ENCODE measurements around the gene CNST. TPM values are rescaled to one million over a fixed set of nuclear protein-coding genes. Genes with fewer than 3 reads are reported as not detected.
A peak's percentile ranks its signal among the peaks of the same experiment; 100 is the strongest.

The CNST gene
- total RNA-seq, 4 donors from 2014 or later = 41.6 to 81.9 (median 65.6) TPM

DNA sequence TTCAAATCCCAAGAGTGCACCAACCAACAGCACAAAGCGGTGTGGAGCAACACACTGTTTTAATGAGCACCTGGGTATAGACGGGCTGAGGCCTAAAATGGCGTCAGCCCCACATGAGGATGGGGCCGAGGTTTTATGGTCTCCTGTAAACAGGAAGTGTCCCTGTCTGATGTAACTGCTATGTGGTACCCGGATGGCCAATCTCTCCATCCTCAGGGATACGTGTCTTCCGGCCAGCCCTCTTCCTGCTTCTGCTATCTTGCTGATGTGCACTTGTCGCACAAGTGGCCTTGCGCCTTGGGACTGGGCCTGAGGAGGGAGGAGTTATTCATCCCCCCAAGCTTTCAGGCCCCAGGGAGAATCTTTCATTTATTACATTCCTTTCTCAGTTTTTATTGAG lies 73.5 kb downstream of the CNST start:
- peaks cover 0 to 46% of the 10 kb centered on the region in 2 donors for H3K36me3 ChIP-seq
- no peak overlapping the region for H3K4me3 ChIP-seq
- H3K27ac ChIP-seq = peak overlapping the region in 3 of 4 donors; percentile 60 to 70 (median 68)
- H3K9me3 ChIP-seq = no peaks in the 10 kb centered on the region
- 73% methylated on average over 8 of the region's 9 CpGs; no CpG with 5 or more reads in 1 of the 2 donors for WGBS, 2 donors (ENCODE audit: low coverage in 1 of 2)
- no peak for ATAC-seq
- H3K27me3 ChIP-seq = no peaks in the 10 kb centered on the region
- TF ChIP-seq, protein P1, sequence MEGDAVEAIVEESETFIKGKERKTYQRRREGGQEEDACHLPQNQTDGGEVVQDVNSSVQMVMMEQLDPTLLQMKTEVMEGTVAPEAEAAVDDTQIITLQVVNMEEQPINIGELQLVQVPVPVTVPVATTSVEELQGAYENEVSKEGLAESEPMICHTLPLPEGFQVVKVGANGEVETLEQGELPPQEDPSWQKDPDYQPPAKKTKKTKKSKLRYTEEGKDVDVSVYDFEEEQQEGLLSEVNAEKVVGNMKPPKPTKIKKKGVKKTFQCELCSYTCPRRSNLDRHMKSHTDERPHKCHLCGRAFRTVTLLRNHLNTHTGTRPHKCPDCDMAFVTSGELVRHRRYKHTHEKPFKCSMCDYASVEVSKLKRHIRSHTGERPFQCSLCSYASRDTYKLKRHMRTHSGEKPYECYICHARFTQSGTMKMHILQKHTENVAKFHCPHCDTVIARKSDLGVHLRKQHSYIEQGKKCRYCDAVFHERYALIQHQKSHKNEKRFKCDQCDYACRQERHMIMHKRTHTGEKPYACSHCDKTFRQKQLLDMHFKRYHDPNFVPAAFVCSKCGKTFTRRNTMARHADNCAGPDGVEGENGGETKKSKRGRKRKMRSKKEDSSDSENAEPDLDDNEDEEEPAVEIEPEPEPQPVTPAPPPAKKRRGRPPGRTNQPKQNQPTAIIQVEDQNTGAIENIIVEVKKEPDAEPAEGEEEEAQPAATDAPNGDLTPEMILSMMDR (IDR thresholded peaks at IDR 0.05) = no peak
- no peak for TF ChIP-seq POLR2A (IDR thresholded peaks at IDR 0.05)
- TF ChIP-seq POLR2AphosphoS5 (IDR thresholded peaks at IDR 0.05) = no peak
- no peak for TF ChIP-seq EP300 (IDR thresholded peaks at IDR 0.05)
- H3K4me1 ChIP-seq = peaks cover 5 to 41% (median 6%) of the 10 kb centered on the region in 3 donors

DNA sequence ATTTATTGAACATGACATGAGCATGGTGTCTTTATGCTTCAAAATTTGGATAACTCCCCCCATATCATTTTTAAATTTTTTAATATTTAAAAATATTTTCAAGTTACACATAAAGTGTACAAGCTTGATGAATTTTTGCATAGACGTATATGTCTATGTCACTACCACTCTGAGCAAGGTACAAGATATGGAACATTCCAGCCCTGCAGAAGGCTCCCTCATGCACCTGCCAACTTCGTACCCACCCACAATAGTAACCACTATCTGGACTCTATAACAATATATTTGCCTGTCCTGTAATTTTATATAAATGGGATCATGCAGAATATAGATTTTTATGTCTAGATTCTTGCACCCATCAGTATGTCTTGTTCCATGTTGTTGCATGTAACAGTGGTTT lies 74.5 kb downstream of the CNST start:
- TF ChIP-seq POLR2A (IDR thresholded peaks at IDR 0.05) (no peak), EP300 (IDR thresholded peaks at IDR 0.05) (no peak), POLR2AphosphoS5 (IDR thresholded peaks at IDR 0.05) (no peak)
- TF ChIP-seq, protein P1 (IDR thresholded peaks at IDR 0.05) = no peak

GRCh38 chr1:246641394-246641793 lies 75.1 kb downstream of the CNST start:
- peak overlapping the region; percentile 34 to 70 (median 58) for H3K27ac ChIP-seq
- ATAC-seq = no peak

More for the DNA sequence above, 74.5 kb downstream of the CNST start:
- H3K4me3 ChIP-seq = no peak overlapping the region
- H3K27me3 ChIP-seq = no peaks in the 10 kb centered on the region
- 50 to 79% methylated on average over 2 of the region's 2 CpGs for WGBS, 2 donors (ENCODE audit: low coverage in 1 of 2)
- peaks cover 0 to 50% of the 10 kb centered on the region in 2 donors for H3K36me3 ChIP-seq
- peak overlapping the region in 3 of 4 donors; percentile 34 to 70 (median 68) for H3K27ac ChIP-seq
- no peak for ATAC-seq
- peaks cover 5 to 41% (median 6%) of the 10 kb centered on the region in 3 donors for H3K4me1 ChIP-seq
- no peaks in the 10 kb centered on the region for H3K9me3 ChIP-seq

GRCh38 chr1:246642719-246643118 lies 76.5 kb downstream of the CNST start:
- Histone ChIP-seq H3K27me3 (no peaks in the 10 kb centered on the region), H3K4me3 (no peak overlapping the region), H3K9me3 (no peaks in the 10 kb centered on the region), H3K27ac (peak overlapping the region in 1 of 4 donors; percentile 68), H3K36me3 (peaks cover 0 to 46% of the 10 kb centered on the region in 2 donors), H3K4me1 (peaks cover 5 to 53% (median 6%) of the 10 kb centered on the region in 3 donors)
- TF ChIP-seq, protein P1 (IDR thresholded peaks at IDR 0.05) = no peak
- TF ChIP-seq POLR2AphosphoS5 (IDR thresholded peaks at IDR 0.05) = no peak
- no peak for TF ChIP-seq POLR2A (IDR thresholded peaks at IDR 0.05)
- no peak for TF ChIP-seq EP300 (IDR thresholded peaks at IDR 0.05)
- 80 to 100% methylated on average over 1 to 2 of the region's 6 CpGs for WGBS, 2 donors (ENCODE audit: low coverage in 1 of 2)
- no peak for ATAC-seq

More at GRCh38 chr1:246641394-246641793, 75.1 kb downstream of the CNST start:
- TF ChIP-seq, protein P1 (IDR thresholded peaks at IDR 0.05) = no peak
- no peak for TF ChIP-seq POLR2A (IDR thresholded peaks at IDR 0.05)
- TF ChIP-seq POLR2AphosphoS5 (IDR thresholded peaks at IDR 0.05) = no peak
- TF ChIP-seq EP300 (IDR thresholded peaks at IDR 0.05) = no peak
- Histone ChIP-seq H3K4me1 (peaks cover 5 to 41% (median 6%) of the 10 kb centered on the region in 3 donors), H3K9me3 (no peaks in the 10 kb centered on the region), H3K36me3 (peaks cover 0 to 51% of the 10 kb centered on the region in 2 donors), H3K27me3 (no peaks in the 10 kb centered on the region), H3K4me3 (no peak overlapping the region)
- 7 to 9% methylated on average over 2 of the region's 2 CpGs for WGBS, 2 donors (ENCODE audit: low coverage in 1 of 2)

DNA sequence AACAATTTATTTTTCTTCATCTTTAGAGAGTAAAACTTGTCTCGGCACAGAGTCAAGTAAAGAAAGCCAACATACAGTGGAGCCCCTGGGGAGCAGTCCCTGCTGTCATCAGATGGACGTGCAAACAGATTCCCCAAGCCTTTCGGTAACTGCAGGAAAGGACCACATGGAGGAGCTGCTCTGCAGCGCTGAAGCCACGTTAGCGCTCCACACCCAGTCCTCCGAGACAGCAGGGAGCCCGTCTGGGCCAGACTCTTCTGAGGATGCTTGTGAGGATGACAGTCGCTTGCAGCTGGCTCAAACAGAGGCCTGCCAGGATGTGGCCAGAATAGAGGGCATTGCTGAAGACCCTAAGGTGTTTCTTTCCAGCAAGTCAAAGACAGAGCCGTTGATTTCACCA lies 80.9 kb downstream of the CNST start:
- H3K36me3 ChIP-seq = peaks cover 0 to 40% of the 10 kb centered on the region in 2 donors
- no peaks in the 10 kb centered on the region for H3K9me3 ChIP-seq
- no peak for TF ChIP-seq POLR2A (IDR thresholded peaks at IDR 0.05)
- TF ChIP-seq, protein P1 (IDR thresholded peaks at IDR 0.05) = peak; percentile 17 to 75 (median 66)
- peak overlapping the region in 3 of 4 donors; percentile 71 to 76 (median 72) for H3K27ac ChIP-seq
- no peaks in the 10 kb centered on the region for H3K27me3 ChIP-seq
- WGBS, 2 donors (ENCODE audit: low coverage in 1 of 2) = 12 to 16% methylated on average over 3 to 7 of the region's 10 CpGs
- ATAC-seq = peak; percentile 91
- H3K4me3 ChIP-seq = peak overlapping the region in 1 of 2 donors; percentile 31
- peaks cover 0 to 56% (median 6%) of the 10 kb centered on the region in 3 donors for H3K4me1 ChIP-seq

Data from gastroesophageal sphincter (tissue), 4 donors.